H9 (cell line): ENCODE measurements around the gene KCNH4. TPM values are rescaled to one million over a fixed set of nuclear protein-coding genes. Genes with fewer than 3 reads are reported as not detected.

ENCODE experiments used
- DNase-seq: peaks from one replicate; pipeline ENCODE4 v3.0.0-alpha.2; 2017
- H2AFZ ChIP-seq: one replicate; pipeline ENCODE4 v1.6.1; 2013; ENCODE audit warnings: mild to moderate bottlenecking, low read length, control low read depth, moderate library complexity
- H2AK5ac ChIP-seq: 2 replicates; pipeline ENCODE4 v1.6.1; 2013; ENCODE audit warnings: low read length, control low read depth, mixed read lengths; ENCODE audit not compliant: insufficient read length
- H2BK120ac ChIP-seq: one replicate; pipeline ENCODE4 v1.6.1; 2013; ENCODE audit warnings: low read depth, mild to moderate bottlenecking, low read length, control low read depth, inconsistent platforms; ENCODE audit not compliant: poor library complexity, severe bottlenecking
- H2BK12ac ChIP-seq: 2 replicates; pipeline ENCODE4 v1.6.1; 2013; ENCODE audit warnings: low read length, control low read depth, mixed read lengths, low read depth; ENCODE audit not compliant: insufficient read length
- H2BK15ac ChIP-seq: 2 replicates; pipeline ENCODE4 v1.6.1; 2013; ENCODE audit warnings: low read depth, low read length, control low read depth
- H2BK20ac ChIP-seq: one replicate; pipeline ENCODE4 v1.6.1; 2013; ENCODE audit warnings: low read depth, mild to moderate bottlenecking, low read length, control low read depth, inconsistent platforms; ENCODE audit not compliant: poor library complexity, severe bottlenecking
- H2BK5ac ChIP-seq: 2 replicates; pipeline ENCODE4 v1.6.1; 2013; ENCODE audit warnings: low read length, control low read depth, mixed read lengths; ENCODE audit not compliant: insufficient read length
- H3K14ac ChIP-seq: 2 replicates; pipeline ENCODE4 v1.6.1; 2013; ENCODE audit warnings: low read length, control low read depth; ENCODE audit not compliant: insufficient read depth
- H3K18ac ChIP-seq: 2 replicates; pipeline ENCODE4 v1.6.1; 2013; ENCODE audit warnings: low read depth, mild to moderate bottlenecking, mixed read lengths, low read length, control low read depth; ENCODE audit not compliant: insufficient read length
- H3K23ac ChIP-seq: 2 replicates; pipeline ENCODE4 v1.6.1; 2013; ENCODE audit warnings: low read length, control low read depth, mixed read lengths, low read depth; ENCODE audit not compliant: insufficient read length
- H3K23me2 ChIP-seq: 2 replicates; pipeline ENCODE4 v1.6.1; 2013; ENCODE audit warnings: low read depth, mild to moderate bottlenecking, mixed read lengths, low read length, control low read depth; ENCODE audit not compliant: insufficient read length, poor library complexity, severe bottlenecking
- H3K27ac ChIP-seq: 2 replicates; pipeline ENCODE4 v1.5.1; 2013; ENCODE audit warnings: low read length, control low read depth, mixed read lengths, low read depth; ENCODE audit not compliant: insufficient read length
- H3K27me3 ChIP-seq: 2 replicates; pipeline ENCODE4 v1.6.1; 2013; ENCODE audit warnings: low read length, control low read depth, inconsistent platforms; ENCODE audit not compliant: insufficient read depth
- H3K4ac ChIP-seq: 2 replicates; pipeline ENCODE4 v1.6.1; 2013; ENCODE audit warnings: low read depth, mild to moderate bottlenecking, control low read depth, inconsistent platforms, low read length, moderate library complexity
- H3K4me1 ChIP-seq: 2 replicates; pipeline ENCODE4 v1.6.1; 2013; ENCODE audit warnings: low read length, control low read depth, inconsistent platforms; ENCODE audit not compliant: insufficient read depth
- H3K4me2 ChIP-seq: 2 replicates; pipeline ENCODE4 v1.6.1; 2013; ENCODE audit warnings: low read length, control low read depth, mixed read lengths; ENCODE audit not compliant: insufficient read length, insufficient read depth
- H3K56ac ChIP-seq: 2 replicates; pipeline ENCODE4 v1.6.1; 2013; ENCODE audit warnings: low read depth, mild to moderate bottlenecking, mixed read lengths, low read length, control low read depth; ENCODE audit not compliant: insufficient read length
- H3K79me1 ChIP-seq: 2 replicates; pipeline ENCODE4 v1.6.1; 2013; ENCODE audit warnings: low read depth, mild to moderate bottlenecking, moderate library complexity, low read length, control low read depth, inconsistent platforms; ENCODE audit not compliant: insufficient read depth, poor library complexity, severe bottlenecking
- H3K79me2 ChIP-seq: 2 replicates; pipeline ENCODE4 v1.6.1; 2013; ENCODE audit warnings: low read length, control low read depth, inconsistent platforms; ENCODE audit not compliant: insufficient read depth
- H3K9ac ChIP-seq: 2 replicates; pipeline ENCODE4 v1.6.1; 2013; ENCODE audit warnings: low read length, control low read depth, mixed read lengths; ENCODE audit not compliant: insufficient read length; ENCODE audit errors: extremely low read depth
- H3K9me3 ChIP-seq: one replicate; pipeline ENCODE4 v1.6.1; 2013; ENCODE audit warnings: low read depth, low read length, inconsistent platforms; ENCODE audit not compliant: control insufficient read depth
- H3T11ph ChIP-seq: one replicate; pipeline ENCODE4 v1.6.1; 2013; ENCODE audit warnings: mild to moderate bottlenecking, low read length, control low read depth, inconsistent platforms
- H4K20me1 ChIP-seq: one replicate; pipeline ENCODE4 v1.6.1; 2013; ENCODE audit not compliant: control insufficient read depth, insufficient read length, insufficient read depth
- H4K5ac ChIP-seq: 2 replicates; pipeline ENCODE4 v1.6.1; 2013; ENCODE audit warnings: low read depth, mild to moderate bottlenecking, mixed read lengths, low read length, control low read depth; ENCODE audit not compliant: insufficient read length
- H4K8ac ChIP-seq: replicated peaks from 2 replicates; pipeline ENCODE4 v1.6.1; 2013; ENCODE audit warnings: low read length, control low read depth, mixed read lengths, low read depth; ENCODE audit not compliant: insufficient read length
- H4K91ac ChIP-seq: 2 replicates; pipeline ENCODE4 v1.6.1; 2013; ENCODE audit warnings: low read depth, mild to moderate bottlenecking, moderate library complexity, mixed read lengths, low read length, control low read depth; ENCODE audit not compliant: insufficient read length
- H3K27ac Mint-ChIP-seq, 3 experiments: 2 replicates in 2 of 3; 3 replicates in 1 of 3; pipeline ENCODE4 v1.8.0; 2020 to 2021; ENCODE audit warnings: mixed read lengths in 3 of 3, mild to moderate bottlenecking in 1 of 3, moderate library complexity in 1 of 3
- H3K27me3 Mint-ChIP-seq: 2 replicates; pipeline ENCODE4 v1.8.0; 2021; ENCODE audit warnings: low read depth, mild to moderate bottlenecking, moderate library complexity, mixed read lengths
- H3K36me3 Mint-ChIP-seq, 3 experiments: 2 replicates in 2 of 3; 3 replicates in 1 of 3; pipeline ENCODE4 v1.8.0; 2020 to 2021; ENCODE audit warnings: low read depth in 3 of 3, mixed read lengths in 3 of 3; ENCODE audit not compliant: insufficient read depth in 1 of 3
- H3K4me1 Mint-ChIP-seq, 2 experiments: 2 replicates each; pipeline ENCODE4 v1.8.0; 2020; ENCODE audit warnings: mixed read lengths in 2 of 2
- H3K4me3 Mint-ChIP-seq, 2 experiments: 2 replicates in 1 of 2; 3 replicates in 1 of 2; pipeline ENCODE4 v1.8.0; 2020 to 2021; ENCODE audit warnings: mild to moderate bottlenecking in 2 of 2, mixed read lengths in 2 of 2, moderate library complexity in 1 of 2
- H3K9me3 Mint-ChIP-seq, 2 experiments: 2 replicates in 1 of 2; 3 replicates in 1 of 2; pipeline ENCODE4 v1.8.0; 2020; ENCODE audit warnings: mild to moderate bottlenecking in 2 of 2, mixed read lengths in 2 of 2, moderate library complexity in 1 of 2
- CTCF ChIP-seq: fragments of 200-600 bp; sonication (generic); conservative IDR thresholded peaks from 3 replicates; pipeline ENCODE4 v1.8.0; 2021; ENCODE audit warnings: antibody characterized with exemption, mild to moderate bottlenecking
- WGBS: extraction: QIAGEN DNeasy Blood & Tissue Kit; methylation state at CpG from one replicate; pipeline ENCODE4 v1.1.7; 2013; ENCODE audit warnings: missing lambda C conversion rate, low lambda C conversion rate, mixed read lengths; ENCODE audit not compliant: insufficient read length; ENCODE audit errors: extremely low coverage; 5-methylcytosine and 5-hydroxymethylcytosine counted together
- total RNA-seq: library from RNA; stranded (reverse); gene quantifications from 2 replicates; pipeline ENCODE4 v1.2.1, GENCODE V29; 2021

Gene KCNH4
- total RNA-seq, 1 experiment from 2014 or later: not detected

- Histone ChIP-seq H4K91ac (no peak overlapping the region), H4K5ac (no peak overlapping the region), H4K20me1 (peaks cover 3% of the 10 kb centered on the region), H3K23me2 (peaks cover 18% of the 10 kb centered on the region), H3K14ac (no peak overlapping the region), H2AK5ac (no peak overlapping the region), H2BK20ac (no peak overlapping the region), H3K27me3 (peaks cover 10% of the 10 kb centered on the region; the same call in 1 of the 2 replicates), H2BK15ac (no peak overlapping the region), H3K23ac (no peak overlapping the region), H2BK120ac (no peak overlapping the region), H2BK12ac (no peak overlapping the region), H4K8ac (no peak overlapping the region), H3K4me2 (peak overlapping the region; percentile 60), H3K9me3 (no peaks in the 10 kb centered on the region), H2BK5ac (no peak overlapping the region), H3K4me1 (peaks cover 3% of the 10 kb centered on the region; the same call in 1 of the 2 replicates), H3K27ac (no peak overlapping the region), H3K79me1 (no peaks in the 10 kb centered on the region), H3T11ph (no peak overlapping the region), H3K9ac (no peak overlapping the region), H3K56ac (no peak overlapping the region), H3K18ac (no peak overlapping the region), H3K79me2 (no peaks in the 10 kb centered on the region), H3K4ac (no peak overlapping the region), H2AFZ (no peak overlapping the region)
- H3K9me3 Mint-ChIP-seq: no peaks in the 10 kb centered on the region; a peak in 1 of 5 replicates
- H3K4me3 Mint-ChIP-seq: peak overlapping the region; percentile 63 to 87
- peaks cover 63% of the 10 kb centered on the region for H3K27me3 Mint-ChIP-seq
- no peak for TF ChIP-seq CTCF
- DNase-seq: peak; percentile 88
- H3K36me3 Mint-ChIP-seq: no peaks in the 10 kb centered on the region; a peak in 1 of 7 replicates
- no CpG with 5 or more reads among the region's 20 CpGs for WGBS
- peaks cover 19 to 28% of the 10 kb centered on the region in 2 experiments for H3K4me1 Mint-ChIP-seq
- H3K27ac Mint-ChIP-seq: no peak overlapping the region; a peak in 1 of 7 replicates
These were observed 981 bp downstream of the KCNH4 start for GRCh38 chr17:42179911-42180410.
